A549 (cell line): Measurements from ENCODE around the gene C10orf90. TPM values are rescaled to one million over a fixed set of nuclear protein-coding genes. Genes with fewer than 3 reads are reported as not detected.

ENCODE experiments used
- ATAC-seq, 2 experiments: fragments of 200-7000 bp in 1 of 2; fragments of >200 bp in 1 of 2; cut with Nextera tagmentation in 1 of 2; cut with Tn5 transposase in 1 of 2; 3 replicates each; pipeline versions ENCODE4 v1.8.0 to v1.9.1; 2018 to 2020; ENCODE audit warnings: mild to moderate bottlenecking in 1 of 2, moderate library complexity in 1 of 2
- CTCF ChIA-PET: fragments of 300-600 bp; sonication (Branson Sonifier 250); formaldehyde crosslinking; extraction: SDS; loops from one replicate; lab custom pipeline; 2021; ENCODE audit warnings: antibody characterized with exemption, inconsistent platforms; lab: Yijun Ruan, JAX
- POLR2A ChIA-PET: fragments of 350-600 bp; formaldehyde crosslinking; extraction: SDS; loops from one replicate; lab custom pipeline; 2021; ENCODE audit warnings: antibody characterized with exemption, inconsistent platforms; lab: Yijun Ruan, JAX
- DNase-seq, 2 experiments: peaks; one replicate each; pipeline versions ENCODE4 v3.0.0 to v3.0.0-alpha.2; 2011 to 2016; ENCODE audit warnings: low read depth in 1 of 2, low spot score in 1 of 2
- FAIRE-seq: peaks from 2 replicates; lab custom pipeline; 2011; peaks lifted over from hg19 to GRCh38; lab: Jason Lieb, UNC
- H3K27ac ChIP-seq, 2 experiments: fragments of >200 bp; sonication (Bioruptor Twin); formaldehyde crosslinking; 3 replicates each; pipeline ENCODE4 v1.5.1; 2016 to 2017
- H3K4me1 ChIP-seq: fragments of >200 bp; sonication (Bioruptor Twin); formaldehyde crosslinking; 3 replicates; pipeline ENCODE4 v1.6.1; 2016
- H3K4me2 ChIP-seq: fragments of >200 bp; sonication (Bioruptor Twin); formaldehyde crosslinking; 3 replicates; pipeline ENCODE4 v1.6.1; 2016
- H3K4me3 ChIP-seq: fragments of >200 bp; sonication (Bioruptor Twin); formaldehyde crosslinking; 3 replicates; pipeline ENCODE4 v1.5.1; 2016
- H3K9me3 ChIP-seq: fragments of >200 bp; sonication (Bioruptor Twin); formaldehyde crosslinking; 3 replicates; pipeline ENCODE4 v1.6.1; 2016
- BCL3 ChIP-seq: fragments of >200 bp; sonication (Bioruptor Twin); formaldehyde crosslinking; IDR thresholded peaks from 3 replicates; pipeline ENCODE4 v1.6.1; 2016
- E2F6 ChIP-seq: IDR thresholded peaks from 2 replicates; pipeline ENCODE4 v1.6.1; 2012; ENCODE audit warnings: low read depth, borderline replicate concordance
- EHMT2 ChIP-seq: fragments of 200-600 bp; sonication (generic); IDR thresholded peaks from 2 replicates; pipeline ENCODE4 v1.6.1; 2016; ENCODE audit warnings: antibody characterized with exemption, low read depth, mild to moderate bottlenecking, moderate library complexity
- EP300 ChIP-seq, 2 experiments: fragments of >200 bp; sonication (Bioruptor Twin); formaldehyde crosslinking; IDR thresholded peaks; 2 replicates in 1 of 2; 3 replicates in 1 of 2; pipeline ENCODE4 v1.6.1; 2016 to 2017
- FOXS1 ChIP-seq: fragments of 250-450 bp; sonication (Bioruptor Pico); IDR thresholded peaks from 2 replicates; pipeline ENCODE4 v1.5.0; 2020; ENCODE audit warnings: mild to moderate bottlenecking, moderate library complexity
- GATA3 ChIP-seq: IDR thresholded peaks from 2 replicates; pipeline ENCODE4 v1.6.1; 2012; ENCODE audit warnings: borderline replicate concordance
- HDAC2 ChIP-seq: fragments of 200-600 bp; sonication (generic); IDR thresholded peaks from 2 replicates; pipeline ENCODE4 v1.6.1; 2016
- HEYL ChIP-seq: fragments of 250-450 bp; sonication (Bioruptor Pico); IDR thresholded peaks from 2 replicates; pipeline ENCODE4 v1.8.0; 2021; ENCODE audit warnings: mild to moderate bottlenecking, moderate library complexity
- HOXB5 ChIP-seq: fragments of 250-450 bp; sonication (Bioruptor Pico); IDR thresholded peaks from 2 replicates; pipeline ENCODE4 v1.5.0; 2020; ENCODE audit warnings: mild to moderate bottlenecking, moderate library complexity
- JUN ChIP-seq, 2 experiments: fragments of >200 bp; sonication (Bioruptor Twin); formaldehyde crosslinking; IDR thresholded peaks; 2 replicates in 1 of 2; 3 replicates in 1 of 2; pipeline ENCODE4 v1.6.1; 2016 to 2017
- KDM1A ChIP-seq: fragments of 200-600 bp; sonication (generic); IDR thresholded peaks from 2 replicates; pipeline ENCODE4 v1.6.1; 2016; ENCODE audit warnings: low read depth, mild to moderate bottlenecking
- KDM5A ChIP-seq: fragments of 200-600 bp; sonication (generic); IDR thresholded peaks from 2 replicates; pipeline ENCODE4 v1.6.1; 2016; ENCODE audit warnings: antibody characterized with exemption, mild to moderate bottlenecking
- MYC ChIP-seq: IDR thresholded peaks from 2 replicates; pipeline ENCODE4 v1.6.1; 2012; ENCODE audit warnings: mild to moderate bottlenecking, inconsistent platforms, low read length, improper control_type of control experiment, borderline replicate concordance
- NPAS2 ChIP-seq: fragments of 250-450 bp; sonication (Bioruptor Pico); IDR thresholded peaks from 2 replicates; pipeline ENCODE4 v1.8.0; 2022; ENCODE audit warnings: mild to moderate bottlenecking, moderate library complexity, borderline replicate concordance
- PHF8 ChIP-seq: fragments of 200-600 bp; sonication (generic); IDR thresholded peaks from 2 replicates; pipeline ENCODE4 v1.6.1; 2016; ENCODE audit warnings: low read depth, mild to moderate bottlenecking, antibody characterized with exemption, moderate library complexity, borderline replicate concordance
- POLR2AphosphoS2 ChIP-seq: conservative IDR thresholded peaks from 2 replicates; pipeline ENCODE4 v1.6.1; 2012; ENCODE audit warnings: low read length, improper control_type of control experiment, inconsistent platforms
- RARB ChIP-seq: fragments of 250-450 bp; sonication (Bioruptor Pico); IDR thresholded peaks from 2 replicates; pipeline ENCODE4 v1.8.0; 2021; ENCODE audit warnings: mild to moderate bottlenecking, moderate library complexity
- RNF2 ChIP-seq: fragments of 200-600 bp; sonication (generic); IDR thresholded peaks from 2 replicates; pipeline ENCODE4 v1.6.1; 2016; ENCODE audit warnings: low read depth, mild to moderate bottlenecking, antibody characterized with exemption, moderate library complexity, borderline replicate concordance
- SMC3 ChIP-seq: fragments of >200 bp; sonication (Bioruptor Twin); formaldehyde crosslinking; IDR thresholded peaks from 3 replicates; pipeline ENCODE4 v1.6.1; 2018; ENCODE audit warnings: inconsistent platforms
- SREBF2 ChIP-seq: fragments of 450-650 bp; IDR thresholded peaks from 2 replicates; pipeline ENCODE4 v1.6.1; 2014; ENCODE audit warnings: mild to moderate bottlenecking, moderate library complexity
- TFCP2L1 ChIP-seq: fragments of 250-450 bp; sonication (Bioruptor Pico); IDR thresholded peaks from 2 replicates; pipeline ENCODE4 v1.5.0; 2021; ENCODE audit warnings: mild to moderate bottlenecking
- TP53 ChIP-seq: fragments of 250-450 bp; sonication (Bioruptor Pico); IDR thresholded peaks from 2 replicates; pipeline ENCODE4 v1.5.0; 2021; ENCODE audit warnings: mild to moderate bottlenecking, moderate library complexity
- USF2 ChIP-seq: fragments of 450-650 bp; IDR thresholded peaks from 2 replicates; pipeline ENCODE4 v1.6.1; 2014; ENCODE audit warnings: antibody characterized with exemption
- ZC3H11A ChIP-seq: fragments of 450-650 bp; IDR thresholded peaks from 2 replicates; pipeline ENCODE4 v1.6.1; 2014; ENCODE audit warnings: antibody characterized with exemption, mild to moderate bottlenecking
- ZNF302 ChIP-seq: fragments of 250-450 bp; sonication (Bioruptor Pico); IDR thresholded peaks from 2 replicates; pipeline ENCODE4 v1.9.0; 2021; ENCODE audit warnings: inconsistent platforms, mild to moderate bottlenecking, moderate library complexity
- WGBS: methylation state at CpG from one replicate; pipeline ENCODE4 v1.1.6; 2017; ENCODE audit errors: missing lambda C conversion rate; 5-methylcytosine and 5-hydroxymethylcytosine counted together
- polyA minus RNA-seq: library from RNA; depleted of rRNA, polyadenylated mRNA; stranded (reverse); fragments of >200 nt; gene quantifications from 2 replicates; pipeline ENCODE4 v1.2.3, GENCODE V29; 2011; rRNA and poly(A)+ RNA removed
- polyA plus RNA-seq, 4 experiments: library from polyadenylated mRNA; depleted of rRNA in 3 of 4; stranded (reverse); fragments of >200 nt; fragmentation: RNase III in 1 of 4; extraction: RNeasy Plus Mini Kit Qiagen cat#74134 plus additional on column Dnase treatment in 1 of 4; gene quantifications; 2 replicates in 3 of 4; 3 replicates in 1 of 4; pipeline ENCODE4 v1.2.3, GENCODE V29; 2011 to 2017
- TF ChIP-seq, protein P1 (sequence below): fragments of 250-450 bp; sonication (Bioruptor Pico); IDR thresholded peaks from 2 replicates; pipeline ENCODE4 v1.5.0; 2021; ENCODE audit warnings: mild to moderate bottlenecking, moderate library complexity, borderline replicate concordance

The C10orf90 gene, protein sequence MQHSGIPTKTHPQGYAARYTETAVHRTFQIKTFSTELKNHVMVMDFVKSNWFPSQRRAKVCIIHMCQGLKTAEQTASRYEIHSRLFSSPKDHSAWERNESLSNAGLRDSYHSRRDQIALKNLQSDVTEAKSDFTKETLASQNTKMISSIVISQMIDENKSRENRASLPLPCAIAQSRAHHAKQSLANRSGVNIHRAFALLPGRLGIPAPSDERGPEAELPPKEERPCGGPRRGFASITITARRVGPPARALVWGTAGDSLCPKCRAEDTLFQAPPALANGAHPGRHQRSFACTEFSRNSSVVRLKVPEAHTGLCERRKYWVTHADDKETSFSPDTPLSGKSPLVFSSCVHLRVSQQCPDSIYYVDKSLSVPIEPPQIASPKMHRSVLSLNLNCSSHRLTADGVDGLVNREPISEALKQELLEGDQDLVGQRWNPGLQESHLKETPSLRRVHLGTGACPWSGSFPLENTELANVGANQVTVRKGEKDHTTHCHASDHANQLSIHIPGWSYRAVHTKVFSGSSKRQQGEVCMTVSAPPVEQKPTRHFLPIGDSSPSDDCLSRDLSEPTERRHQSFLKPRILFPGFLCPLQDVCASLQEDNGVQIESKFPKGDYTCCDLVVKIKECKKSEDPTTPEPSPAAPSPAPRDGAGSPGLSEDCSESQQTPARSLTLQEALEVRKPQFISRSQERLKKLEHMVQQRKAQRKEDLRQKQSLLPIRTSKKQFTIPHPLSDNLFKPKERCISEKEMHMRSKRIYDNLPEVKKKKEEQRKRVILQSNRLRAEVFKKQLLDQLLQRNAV
- polyA plus RNA-seq (2011; rRNA removed) (0.56 and 0.70 TPM in 2 replicates), polyA plus RNA-seq (2017; fragmentation: RNase III; extraction: RNeasy Plus Mini Kit Qiagen cat#74134 plus additional on column Dnase treatment) (1.7 to 2.2 TPM (median 2.0 TPM) in 3 replicates), polyA minus RNA-seq (0.24 and 0.50 TPM in 2 replicates)
- polyA plus RNA-seq (2012; cell fraction: cytosol; rRNA removed): 0.17 and 0.21 TPM in 2 replicates
- 0.02 and 0.05 TPM in 2 replicates for polyA plus RNA-seq (2012; cell fraction: nucleus; rRNA removed)

- WGBS: 32% methylated on average over 12 of the region's 12 CpGs
- Histone ChIP-seq H3K27ac (no peak within 1 kb of the TSS), H3K4me2 (no peak within 1 kb of the TSS), H3K4me3 (no peak within 1 kb of the TSS), H3K9me3 (no peaks in the 10 kb centered on the region), H3K4me1 (no peaks in the 10 kb centered on the region)
- TF ChIP-seq TFCP2L1 (CRISPR knock-in tag) (no peak), ZC3H11A (no peak), HOXB5 (CRISPR knock-in tag) (no peak), USF2 (no peak), RARB (no peak), ZNF302 (CRISPR knock-in tag) (no peak), SREBF2 (no peak), E2F6 (no peak), KDM5A (no peak), BCL3 (no peak), FOXS1 (CRISPR knock-in tag) (no peak), EHMT2 (no peak)
- DNase-seq (no peak), ATAC-seq (no peak), FAIRE-seq (no peak)
- CTCF ChIA-PET: interaction anchor here (0.6 to 0.7 kb wide), 2 partner anchors 35 to 949 kb away, joined by 3 read pairs; no protein-coding TSS in a partner anchor
- POLR2A ChIA-PET: no interaction called here
Observed at GRCh38 chr10:126670056-126670894, at the start of gene C10orf90. Gene C10orf90 (minus strand): TSS chr10:126670693. CDS start chr10:126670480, 213 bp downstream.

DNA sequence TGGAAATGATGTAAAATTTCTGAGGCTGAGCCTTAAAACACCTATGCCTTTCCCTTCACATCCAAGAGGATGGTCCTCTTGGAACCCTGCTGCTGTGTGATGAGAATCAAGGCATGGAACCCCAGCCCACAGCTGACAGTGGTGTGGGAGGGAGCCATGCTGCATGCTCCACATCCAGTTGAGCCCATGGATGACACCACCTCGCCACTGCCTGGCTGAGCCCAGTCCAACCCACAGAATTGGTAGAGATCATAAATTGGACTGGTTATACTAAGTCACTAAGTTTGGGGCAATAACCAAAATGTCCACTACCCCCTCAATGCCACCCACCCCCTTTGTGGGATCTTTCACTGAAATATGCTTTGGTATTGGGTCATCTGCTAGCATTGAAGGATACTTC is 45.9 kb upstream of the C10orf90 start:
- FAIRE-seq (no peak), ATAC-seq (no peak), DNase-seq (no peak)
- TF ChIP-seq KDM1A: no peak
- no peak for TF ChIP-seq JUN (IDR thresholded peaks at IDR 0.05)
- TF ChIP-seq GATA3: no peak
- no peak for TF ChIP-seq HDAC2
- no peak for TF ChIP-seq FOXS1 (CRISPR knock-in tag)
- TF ChIP-seq TP53 (CRISPR knock-in tag): no peak
- TF ChIP-seq MYC: no peak
- no peak for TF ChIP-seq HEYL (CRISPR knock-in tag)
- TF ChIP-seq, protein P1, sequence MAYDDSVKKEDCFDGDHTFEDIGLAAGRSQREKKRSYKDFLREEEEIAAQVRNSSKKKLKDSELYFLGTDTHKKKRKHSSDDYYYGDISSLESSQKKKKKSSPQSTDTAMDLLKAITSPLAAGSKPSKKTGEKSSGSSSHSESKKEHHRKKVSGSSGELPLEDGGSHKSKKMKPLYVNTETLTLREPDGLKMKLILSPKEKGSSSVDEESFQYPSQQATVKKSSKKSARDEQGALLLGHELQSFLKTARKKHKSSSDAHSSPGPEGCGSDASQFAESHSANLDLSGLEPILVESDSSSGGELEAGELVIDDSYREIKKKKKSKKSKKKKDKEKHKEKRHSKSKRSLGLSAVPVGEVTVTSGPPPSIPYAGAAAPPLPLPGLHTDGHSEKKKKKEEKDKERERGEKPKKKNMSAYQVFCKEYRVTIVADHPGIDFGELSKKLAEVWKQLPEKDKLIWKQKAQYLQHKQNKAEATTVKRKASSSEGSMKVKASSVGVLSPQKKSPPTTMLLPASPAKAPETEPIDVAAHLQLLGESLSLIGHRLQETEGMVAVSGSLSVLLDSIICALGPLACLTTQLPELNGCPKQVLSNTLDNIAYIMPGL (CRISPR knock-in tag): no peak
- no peak for TF ChIP-seq POLR2AphosphoS2
- TF ChIP-seq PHF8: no peak
- no peak for TF ChIP-seq HOXB5 (CRISPR knock-in tag)
- no peak for TF ChIP-seq EP300 (IDR thresholded peaks at IDR 0.05)
- no peak for TF ChIP-seq RARB
- TF ChIP-seq SMC3: no peak
- TF ChIP-seq RNF2: no peak
- TF ChIP-seq NPAS2: no peak
- no peak for TF ChIP-seq EHMT2
- CTCF ChIA-PET: no interaction called here
- WGBS: 0% methylated on average over 1 of the region's 1 CpG
- Histone ChIP-seq H3K4me2 (no peak overlapping the region), H3K4me3 (no peak overlapping the region), H3K4me1 (no peaks in the 10 kb centered on the region), H3K9me3 (peaks cover under 1% of the 10 kb centered on the region; the same call in 1 of the 3 replicates), H3K27ac (no peak overlapping the region)
- POLR2A ChIA-PET: no interaction called here
